ENCODE measurements around the gene CCNL2. TPM values are rescaled to one million over a fixed set of nuclear protein-coding genes. Genes with fewer than 3 reads are reported as not detected.

Gene CCNL2
- total and polyA plus RNA-seq, 2 of the 13 experiments (the other 11 are each of a cell fraction or from before 2014, with no cell fraction given): 105 to 340 TPM

GRCh38 chr1:1418464-1419362 lies 19.6 kb upstream of the CCNL2 start:
- TSS peak; percentile 66 for BruUV-seq (replicated peaks)
- Histone ChIP-seq H3K79me2 (ENCODE audit: insufficient read depth, low read length) (peaks cover 12% of the 10 kb centered on the region), H3K36me3 (replicated peaks in 1 of 2; ENCODE audit: control insufficient read depth in 1 of 2, insufficient read depth in 2 of 2, low read length in 2 of 2) (no peaks in the 10 kb centered on the region), H2AFZ (ENCODE audit: low read length) (no peak overlapping the region), H3K27me3 (ENCODE audit: control insufficient read depth in 1 of 2, insufficient read depth in 2 of 2, low read length in 2 of 2) (no peaks in the 10 kb centered on the region; a peak in 1 of 5 replicates), H4K20me1 (ENCODE audit: insufficient read depth, low read length) (no peaks in the 10 kb centered on the region), H3K9ac (ENCODE audit: insufficient read depth, low read depth, low read length) (peak overlapping the region; percentile 67; the same call in 1 of the 2 replicates), H3K9me3 (ENCODE audit: low read length) (no peaks in the 10 kb centered on the region), H3K27ac (ENCODE audit: extremely low read length, insufficient read depth, low read length) (no peak overlapping the region), H3K4me2 (ENCODE audit: low read depth, low read length) (peak overlapping the region; percentile 69; the same call in 1 of the 2 replicates), H3K4me1 (ENCODE audit: insufficient read depth, low read length) (peaks cover 61% of the 10 kb centered on the region), H3K4me3 (replicated peaks in 1 of 3; ENCODE audit: insufficient read depth in 1 of 3, low read depth in 2 of 3, low read length in 3 of 3) (peak overlapping the region in 2 of 3 experiments; percentile 70; a peak in 2 of 6 replicates)
- intact Hi-C loops (cut with micrococcal nuclease; ENCODE audit: unreplicated experiment) (no loop called here), in situ Hi-C loops (cut with HindIII; ENCODE audit: extremely low pct_ligation_motif_present, low pct_unique_long_range_greater_than_20kb) (no loop called here)
- no peak for TF ChIP-seq HDAC1 (CRISPR knock-in tag; IDR thresholded peaks at IDR 0.05)
- 0 out of 2 replicates have a peak, but pooled peaks have one; percentile 7 for TF ChIP-seq RBFOX2 (IDR thresholded peaks at IDR 0.05; ENCODE audit: low read depth, low read length)
- no peak for TF ChIP-seq ZNF749 (CRISPR knock-in tag; IDR thresholded peaks at IDR 0.05; ENCODE audit: borderline replicate concordance)
- 0 out of 2 replicates have a peak, but pooled peaks have one; percentile 7 for TF ChIP-seq ZC3H13 (CRISPR knock-in tag; IDR thresholded peaks at IDR 0.05)
- TF ChIP-seq MATR3 (CRISPR knock-in tag; IDR thresholded peaks at IDR 0.05): no peak
- no peak for TF ChIP-seq ARID4A (CRISPR knock-in tag; IDR thresholded peaks at IDR 0.05; ENCODE audit: borderline replicate concordance)
- no peak for TF ChIP-seq ZNF780A (CRISPR knock-in tag; IDR thresholded peaks at IDR 0.05)
- no peak for TF ChIP-seq CBX1 (IDR thresholded peaks at IDR 0.05; ENCODE audit: low read depth)
- TF ChIP-seq ZNF724P (CRISPR knock-in tag; IDR thresholded peaks at IDR 0.05; ENCODE audit: borderline replicate concordance): no peak
- no peak; the same call in 2 of the 3 replicates for ATAC-seq
- ChIA-PET POLR2A (interaction anchor here (1.0 kb wide), 1 partner anchor 18 kb away, joined by 3 read pairs; no protein-coding TSS in a partner anchor), CTCF (ENCODE audit: low intra/inter-chr PET ratio, low total read pairs) (no interaction called here)
- no peak for FAIRE-seq
- no peak for DNase-seq (ENCODE audit: low spot score)
- WGBS (ENCODE audit: low lambda C conversion rate): 91% methylated on average over 15 of the region's 26 CpGs
